Chondrocyte (in vitro differentiated cells): Measurements from ENCODE around the gene PIK3C2B. TPM values are rescaled to one million over a fixed set of nuclear protein-coding genes. Genes with fewer than 3 reads are reported as not detected.
"Not testable (repeated sequence)": the region's sequence is repeated elsewhere in the genome, so short reads cannot be mapped to it uniquely, and the experiment has no call there.

ENCODE experiments used
- DNase-seq: peaks from one replicate; pipeline ENCODE4 v3.0.0; 2021; ENCODE audit warnings: mixed read lengths, low spot score
- H3K27ac Mint-ChIP-seq: one replicate; pipeline ENCODE4 v1.8.0; 2021; ENCODE audit warnings: mild to moderate bottlenecking, moderate library complexity, mixed read lengths; ENCODE audit not compliant: unreplicated experiment
- H3K27me3 Mint-ChIP-seq: 2 replicates; pipeline ENCODE4 v1.8.0; 2021; ENCODE audit warnings: low read depth, mixed read lengths
- H3K36me3 Mint-ChIP-seq: 2 replicates; pipeline ENCODE4 v1.8.0; 2021; ENCODE audit warnings: low read depth, mixed read lengths
- H3K4me1 Mint-ChIP-seq: 2 replicates; pipeline ENCODE4 v1.8.0; 2021; ENCODE audit warnings: low read depth, mild to moderate bottlenecking, mixed read lengths
- H3K4me3 Mint-ChIP-seq: one replicate; pipeline ENCODE4 v1.8.0; 2021; ENCODE audit warnings: mild to moderate bottlenecking, moderate library complexity, mixed read lengths; ENCODE audit not compliant: unreplicated experiment
- H3K9me3 Mint-ChIP-seq: 2 replicates; pipeline ENCODE4 v1.8.0; 2021; ENCODE audit warnings: low read depth, mixed read lengths
- total RNA-seq: library from RNA; stranded (reverse); gene quantifications from 3 replicates; pipeline ENCODE4 v1.2.1, GENCODE V29; 2021
- TF ChIP-seq, protein P1 (sequence below): fragments of 200-600 bp; sonication (generic); IDR thresholded peaks from 2 replicates; pipeline ENCODE4 v1.5.0; 2021; ENCODE audit warnings: antibody characterized with exemption, mild to moderate bottlenecking, moderate library complexity

The PIK3C2B gene
- total RNA-seq, 1 donor from 2014 or later: 19.5 TPM

DNA sequence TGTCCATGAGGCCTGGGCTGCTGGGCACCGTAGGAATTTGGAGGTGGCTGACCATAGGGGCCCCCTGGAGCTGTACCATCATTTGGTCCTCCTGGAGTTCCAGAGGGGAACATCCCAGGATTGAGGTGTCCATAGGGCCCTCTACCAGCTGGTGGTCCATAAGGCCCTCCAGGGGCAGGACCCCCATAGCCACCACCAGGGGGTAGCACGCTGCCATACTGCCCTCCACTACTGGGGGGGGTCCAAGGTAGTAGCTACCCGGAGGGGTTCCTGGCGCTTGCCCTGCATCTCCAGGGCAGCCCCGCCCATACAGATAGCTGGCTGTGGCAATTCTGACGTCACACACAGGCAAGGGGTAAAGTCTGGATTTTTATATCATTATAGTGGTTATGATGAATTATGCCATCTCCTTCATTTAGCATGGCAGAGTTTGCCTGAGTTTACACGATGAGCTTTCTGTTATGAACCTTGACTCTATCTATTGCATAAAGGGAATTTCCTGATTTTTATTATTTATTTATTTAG, 34.8 kb upstream of the PIK3C2B start:
- Mint-ChIP-seq H3K27me3 (no peaks in the 10 kb centered on the region), H3K4me3 (no peak overlapping the region), H3K9me3 (no peaks in the 10 kb centered on the region), H3K27ac (no peak overlapping the region), H3K36me3 (peaks cover 25% of the 10 kb centered on the region), H3K4me1 (peaks cover 5% of the 10 kb centered on the region)
- DNase-seq: no peak
- TF ChIP-seq, protein P1, sequence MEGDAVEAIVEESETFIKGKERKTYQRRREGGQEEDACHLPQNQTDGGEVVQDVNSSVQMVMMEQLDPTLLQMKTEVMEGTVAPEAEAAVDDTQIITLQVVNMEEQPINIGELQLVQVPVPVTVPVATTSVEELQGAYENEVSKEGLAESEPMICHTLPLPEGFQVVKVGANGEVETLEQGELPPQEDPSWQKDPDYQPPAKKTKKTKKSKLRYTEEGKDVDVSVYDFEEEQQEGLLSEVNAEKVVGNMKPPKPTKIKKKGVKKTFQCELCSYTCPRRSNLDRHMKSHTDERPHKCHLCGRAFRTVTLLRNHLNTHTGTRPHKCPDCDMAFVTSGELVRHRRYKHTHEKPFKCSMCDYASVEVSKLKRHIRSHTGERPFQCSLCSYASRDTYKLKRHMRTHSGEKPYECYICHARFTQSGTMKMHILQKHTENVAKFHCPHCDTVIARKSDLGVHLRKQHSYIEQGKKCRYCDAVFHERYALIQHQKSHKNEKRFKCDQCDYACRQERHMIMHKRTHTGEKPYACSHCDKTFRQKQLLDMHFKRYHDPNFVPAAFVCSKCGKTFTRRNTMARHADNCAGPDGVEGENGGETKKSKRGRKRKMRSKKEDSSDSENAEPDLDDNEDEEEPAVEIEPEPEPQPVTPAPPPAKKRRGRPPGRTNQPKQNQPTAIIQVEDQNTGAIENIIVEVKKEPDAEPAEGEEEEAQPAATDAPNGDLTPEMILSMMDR: peak; percentile 46

GRCh38 chr1:204528677-204529076, 34.1 kb upstream of the PIK3C2B start:
- no peaks in the 10 kb centered on the region for H3K27me3 Mint-ChIP-seq
- H3K4me3 Mint-ChIP-seq: no peak overlapping the region
- peaks cover 27% of the 10 kb centered on the region for H3K36me3 Mint-ChIP-seq

GRCh38 chr1:204528241-204528640, 33.6 kb upstream of the PIK3C2B start:
- no peaks in the 10 kb centered on the region for H3K9me3 Mint-ChIP-seq

More at GRCh38 chr1:204528677-204529076, 34.1 kb upstream of the PIK3C2B start:
- TF ChIP-seq, protein P1: no peak
- H3K4me1 Mint-ChIP-seq: peaks cover 8% of the 10 kb centered on the region
- no peak overlapping the region for H3K27ac Mint-ChIP-seq
- no peak for DNase-seq
- no peaks in the 10 kb centered on the region for H3K9me3 Mint-ChIP-seq

GRCh38 chr1:204524986-204525385, 30.4 kb upstream of the PIK3C2B start:
- TF ChIP-seq, protein P1: no peak
- DNase-seq: no peak
- H3K9me3 Mint-ChIP-seq: no peaks in the 10 kb centered on the region
- H3K36me3 Mint-ChIP-seq: peaks cover 18% of the 10 kb centered on the region
- H3K27me3 Mint-ChIP-seq: no peaks in the 10 kb centered on the region
- peaks cover 22% of the 10 kb centered on the region for H3K4me1 Mint-ChIP-seq
- H3K27ac Mint-ChIP-seq: no peak overlapping the region
- H3K4me3 Mint-ChIP-seq: no peak overlapping the region

More at GRCh38 chr1:204528241-204528640, 33.6 kb upstream of the PIK3C2B start:
- Mint-ChIP-seq H3K27me3 (no peaks in the 10 kb centered on the region), H3K4me1 (peaks cover 9% of the 10 kb centered on the region), H3K4me3 (no peak overlapping the region), H3K27ac (no peak overlapping the region), H3K36me3 (peaks cover 29% of the 10 kb centered on the region)
- TF ChIP-seq, protein P1: no peak
- no peak for DNase-seq

DNA sequence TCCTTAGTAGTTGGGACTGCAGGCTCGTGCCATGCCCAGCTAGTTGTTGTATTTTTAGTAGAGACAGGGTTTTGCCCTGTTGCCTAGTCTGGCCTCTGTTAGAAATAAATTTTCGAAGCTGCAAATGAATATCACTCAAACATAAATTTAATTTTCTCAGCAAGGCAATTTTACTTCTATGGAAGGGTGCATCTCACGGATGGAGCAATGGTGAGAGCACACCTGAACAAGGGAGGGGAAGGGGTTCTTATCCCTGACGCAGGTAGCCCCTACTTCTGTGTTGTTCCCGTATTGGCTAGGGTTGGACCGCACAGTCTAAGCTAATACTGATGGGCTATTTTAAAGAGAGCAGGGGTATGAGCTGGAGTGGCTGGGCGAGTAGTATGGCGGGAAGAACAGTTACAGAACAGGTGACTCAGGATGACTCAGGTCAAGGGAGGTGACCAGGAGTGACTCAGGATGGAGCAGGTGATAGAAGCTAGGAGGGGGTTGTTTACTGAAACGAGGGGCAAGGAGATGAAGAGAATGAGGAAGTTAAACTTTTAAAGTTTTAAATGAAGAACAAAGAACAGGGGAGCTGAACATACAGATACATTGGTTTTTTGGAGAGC, 29.1 kb upstream of the PIK3C2B start:
- H3K9me3 Mint-ChIP-seq: no peaks in the 10 kb centered on the region
- no peak for DNase-seq
- H3K36me3 Mint-ChIP-seq: peaks cover 17% of the 10 kb centered on the region
- H3K4me1 Mint-ChIP-seq: peaks cover 26% of the 10 kb centered on the region
- no peak overlapping the region for H3K27ac Mint-ChIP-seq
- no peaks in the 10 kb centered on the region for H3K27me3 Mint-ChIP-seq
- no peak overlapping the region for H3K4me3 Mint-ChIP-seq
- TF ChIP-seq, protein P1: no peak

- H3K27me3 Mint-ChIP-seq, H3K4me3 Mint-ChIP-seq, H3K9me3 Mint-ChIP-seq, DNase-seq: not testable (repeated sequence)
- Mint-ChIP-seq H3K27ac (peak overlapping the region; percentile 51), H3K36me3 (peaks cover 15% of the 10 kb centered on the region), H3K4me1 (peaks cover 36% of the 10 kb centered on the region)
Observed at GRCh38 chr1:204521941-204522521, 27.4 kb upstream of the PIK3C2B start.
